Liver (tissue), 9 donors: Measurements from ENCODE around the gene CABCOCO1. TPM values are rescaled to one million over a fixed set of nuclear protein-coding genes. Genes with fewer than 3 reads are reported as not detected.

Experiments
- DNase-seq: peaks from one replicate; pipeline ENCODE4 v3.0.0-alpha.2; 2017; ENCODE audit warnings: low spot score
- H3K27ac ChIP-seq, 2 donors: one replicate each; pipeline ENCODE4 v1.7.0; 2013; ENCODE audit warnings: inconsistent platforms in 2 of 2, low read length in 2 of 2, control low read depth in 1 of 2, low read depth in 1 of 2, mild to moderate bottlenecking in 1 of 2
- H3K27me3 ChIP-seq, 4 donors: one replicate each; pipeline versions ENCODE4 v1.6.1 to v1.7.0; 2013; ENCODE audit warnings: low read length in 3 of 4, inconsistent platforms in 1 of 4, mild to moderate bottlenecking in 1 of 4, moderate library complexity in 1 of 4; ENCODE audit not compliant: control insufficient read depth in 4 of 4, insufficient read depth in 4 of 4
- H3K36me3 ChIP-seq, 4 donors: one replicate each; pipeline versions ENCODE4 v1.6.1 to v1.7.0; 2013; ENCODE audit warnings: low read length in 3 of 4, mild to moderate bottlenecking in 3 of 4, low read depth in 1 of 4, moderate library complexity in 1 of 4; ENCODE audit not compliant: control insufficient read depth in 4 of 4, insufficient read depth in 3 of 4
- H3K4me1 ChIP-seq, 4 donors: one replicate each; pipeline versions ENCODE4 v1.6.1 to v1.7.0; 2013; ENCODE audit warnings: low read length in 3 of 4, mild to moderate bottlenecking in 3 of 4, moderate library complexity in 1 of 4; ENCODE audit not compliant: control insufficient read depth in 4 of 4, insufficient read depth in 4 of 4
- H3K4me3 ChIP-seq, 3 donors: one replicate each; pipeline versions ENCODE4 v1.6.1 to v1.7.0; 2013; ENCODE audit warnings: low read length in 3 of 3, control low read depth in 1 of 3, low read depth in 1 of 3, mild to moderate bottlenecking in 1 of 3
- H3K9ac ChIP-seq, 2 donors: one replicate each; pipeline ENCODE4 v1.7.0; 2013; ENCODE audit warnings: low read length in 2 of 2, mild to moderate bottlenecking in 2 of 2, moderate library complexity in 2 of 2, control low read depth in 1 of 2, low read depth in 1 of 2
- H3K9me3 ChIP-seq, 4 donors: one replicate each; pipeline versions ENCODE4 v1.6.1 to v1.7.0; 2013; ENCODE audit warnings: low read length in 3 of 4; ENCODE audit not compliant: control insufficient read depth in 4 of 4
- EGR1 ChIP-seq, 2 donors: IDR thresholded peaks; 2 replicates each; pipeline ENCODE4 v1.6.1; 2016 to 2018; ENCODE audit warnings: antibody characterized with exemption in 2 of 2, low read depth in 2 of 2
- FOXA1 ChIP-seq: IDR thresholded peaks from 2 replicates; pipeline ENCODE4 v1.6.1; 2016; ENCODE audit warnings: antibody characterized with exemption
- FOXA2 ChIP-seq: IDR thresholded peaks from 2 replicates; pipeline ENCODE4 v1.6.1; 2016; ENCODE audit warnings: antibody characterized with exemption
- GABPA ChIP-seq, 2 donors: IDR thresholded peaks in 1 of 2; conservative IDR thresholded peaks in 1 of 2; 2 replicates each; pipeline ENCODE4 v1.6.1; 2016; ENCODE audit warnings: antibody characterized with exemption in 2 of 2, mild to moderate bottlenecking in 1 of 2, moderate library complexity in 1 of 2
- HNF4A ChIP-seq, 2 donors: conservative IDR thresholded peaks; 2 replicates each; pipeline ENCODE4 v1.6.1; 2016; ENCODE audit warnings: antibody characterized with exemption in 2 of 2, mild to moderate bottlenecking in 2 of 2
- HNF4G ChIP-seq: IDR thresholded peaks from 2 replicates; pipeline ENCODE4 v1.6.1; 2016; ENCODE audit warnings: antibody characterized with exemption
- JUND ChIP-seq, 2 donors: IDR thresholded peaks; 2 replicates each; pipeline ENCODE4 v1.6.1; 2016; ENCODE audit warnings: antibody characterized with exemption in 2 of 2
- NR2F2 ChIP-seq: IDR thresholded peaks from 2 replicates; pipeline ENCODE4 v1.6.1; 2016; ENCODE audit warnings: antibody characterized with exemption
- RAD21 ChIP-seq, 2 donors: IDR thresholded peaks; 2 replicates each; pipeline ENCODE4 v1.6.1; 2016; ENCODE audit warnings: antibody characterized with exemption in 2 of 2, mild to moderate bottlenecking in 2 of 2
- RXRA ChIP-seq, 2 donors: IDR thresholded peaks; 2 replicates each; pipeline ENCODE4 v1.6.1; 2017 to 2018; ENCODE audit warnings: antibody characterized with exemption in 2 of 2, mild to moderate bottlenecking in 1 of 2
- SP1 ChIP-seq: IDR thresholded peaks from 2 replicates; pipeline ENCODE4 v1.6.1; 2018; ENCODE audit warnings: antibody characterized with exemption, mild to moderate bottlenecking
- TAF1 ChIP-seq: conservative IDR thresholded peaks from 2 replicates; pipeline ENCODE4 v1.6.1; 2016; ENCODE audit warnings: antibody characterized with exemption, mild to moderate bottlenecking
- YY1 ChIP-seq: IDR thresholded peaks from 2 replicates; pipeline ENCODE4 v1.6.1; 2016; ENCODE audit warnings: antibody characterized with exemption, mild to moderate bottlenecking
- WGBS: extraction: QIAGEN DNeasy Blood & Tissue Kit; methylation state at CpG from one replicate; pipeline ENCODE4 v1.1.7; 2013; 5-methylcytosine and 5-hydroxymethylcytosine counted together
- polyA plus RNA-seq, 2 donors: library from polyadenylated mRNA; stranded (reverse) in 1 of 2; unstranded in 1 of 2; fragments of 200-250 nt in 1 of 2; fragments of >200 nt in 1 of 2; fragmentation: Nextera tagmentation in 1 of 2; extraction: Ambion mirVana in 1 of 2; gene quantifications; one replicate each; pipeline versions ENCODE4 v1.2.1 to v1.2.3, GENCODE V29; 2013 to 2015
- total RNA-seq, 2 donors: library from RNA; depleted of rRNA; stranded (reverse); fragments of >200 nt; gene quantifications; one replicate each; pipeline ENCODE4 v1.2.3, GENCODE V29; 2014
- TF ChIP-seq, protein P1 (sequence below): fragments of 150-350 bp; IDR thresholded peaks from 2 replicates; pipeline ENCODE4 v1.5.1; 2017; ENCODE audit warnings: improper control_type of control experiment, low read depth, low read length; ENCODE audit not compliant: missing input control
- TF ChIP-seq, protein P2 (sequence below): IDR thresholded peaks from 2 replicates; pipeline ENCODE4 v1.6.1; 2016; ENCODE audit warnings: antibody characterized with exemption, mild to moderate bottlenecking
- TF ChIP-seq, protein P3 (sequence below): IDR thresholded peaks from 2 replicates; pipeline ENCODE4 v1.6.1; 2016; ENCODE audit warnings: antibody characterized with exemption
- TF ChIP-seq, protein P4 (sequence below): IDR thresholded peaks from 2 replicates; pipeline ENCODE4 v1.6.1; 2016; ENCODE audit warnings: antibody characterized with exemption
- TF ChIP-seq, protein P5 (sequence below): IDR thresholded peaks from 2 replicates; pipeline ENCODE4 v1.6.1; 2016; ENCODE audit warnings: antibody characterized with exemption
- donor health status: healthy.
- donor health status: healthy.
- donor health status: healthy.
- donor health status: healthy.
- donor health status: healthy.

Gene CABCOCO1
- total and polyA plus RNA-seq, 4 donors, result 0.09 to 0.20 TPM; not detected in 2

DNA sequence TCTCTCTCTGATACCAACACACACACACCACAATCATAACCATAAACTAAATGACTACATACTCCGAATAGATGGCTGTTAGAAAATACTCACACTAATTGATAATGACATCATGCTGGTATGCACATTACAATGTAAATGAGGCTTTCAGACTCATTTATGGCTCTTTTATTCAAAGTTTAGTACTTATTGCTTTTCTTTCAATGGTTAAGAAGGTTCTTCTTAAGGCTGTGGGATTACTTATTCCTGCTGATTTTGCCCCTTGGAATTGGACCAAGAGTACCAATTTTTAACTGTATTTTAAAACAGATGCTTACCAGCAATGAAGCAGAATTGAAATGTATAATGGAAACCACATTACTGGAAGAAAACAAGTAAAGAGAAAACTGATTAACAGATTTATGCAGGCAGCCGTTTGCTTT lies 20.6 kb upstream of the CABCOCO1 start:
- H3K4me1 ChIP-seq, result no peaks in the 10 kb centered on the region
- H3K27me3 ChIP-seq, result no peaks in the 10 kb centered on the region
- no peak overlapping the region for H3K27ac ChIP-seq
- H3K9me3 ChIP-seq, result no peaks in the 10 kb centered on the region
- DNase-seq, result no peak
- 67% methylated on average over 2 of the region's 2 CpGs for WGBS
- H3K36me3 ChIP-seq, result no peaks in the 10 kb centered on the region
- TF ChIP-seq RXRA (IDR thresholded peaks at IDR 0.05) (no peak), NR2F2 (no peak), EGR1 (IDR thresholded peaks at IDR 0.05; ENCODE audit: low read depth in 2 of 2) (no peak), HNF4G (no peak), JUND (IDR thresholded peaks at IDR 0.05) (no peak), GABPA (IDR thresholded peaks at IDR 0.05 in 1 of 2, conservative IDR thresholded peaks at IDR 0.05 in 1 of 2) (no peak), SP1 (no peak), FOXA2 (no peak), RAD21 (IDR thresholded peaks at IDR 0.05) (no peak), YY1 (no peak), FOXA1 (no peak), TAF1 (no peak), HNF4A (conservative IDR thresholded peaks at IDR 0.05) (no peak)
- TF ChIP-seq, protein P1, sequence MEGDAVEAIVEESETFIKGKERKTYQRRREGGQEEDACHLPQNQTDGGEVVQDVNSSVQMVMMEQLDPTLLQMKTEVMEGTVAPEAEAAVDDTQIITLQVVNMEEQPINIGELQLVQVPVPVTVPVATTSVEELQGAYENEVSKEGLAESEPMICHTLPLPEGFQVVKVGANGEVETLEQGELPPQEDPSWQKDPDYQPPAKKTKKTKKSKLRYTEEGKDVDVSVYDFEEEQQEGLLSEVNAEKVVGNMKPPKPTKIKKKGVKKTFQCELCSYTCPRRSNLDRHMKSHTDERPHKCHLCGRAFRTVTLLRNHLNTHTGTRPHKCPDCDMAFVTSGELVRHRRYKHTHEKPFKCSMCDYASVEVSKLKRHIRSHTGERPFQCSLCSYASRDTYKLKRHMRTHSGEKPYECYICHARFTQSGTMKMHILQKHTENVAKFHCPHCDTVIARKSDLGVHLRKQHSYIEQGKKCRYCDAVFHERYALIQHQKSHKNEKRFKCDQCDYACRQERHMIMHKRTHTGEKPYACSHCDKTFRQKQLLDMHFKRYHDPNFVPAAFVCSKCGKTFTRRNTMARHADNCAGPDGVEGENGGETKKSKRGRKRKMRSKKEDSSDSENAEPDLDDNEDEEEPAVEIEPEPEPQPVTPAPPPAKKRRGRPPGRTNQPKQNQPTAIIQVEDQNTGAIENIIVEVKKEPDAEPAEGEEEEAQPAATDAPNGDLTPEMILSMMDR, result no peak
- TF ChIP-seq, protein P2, sequence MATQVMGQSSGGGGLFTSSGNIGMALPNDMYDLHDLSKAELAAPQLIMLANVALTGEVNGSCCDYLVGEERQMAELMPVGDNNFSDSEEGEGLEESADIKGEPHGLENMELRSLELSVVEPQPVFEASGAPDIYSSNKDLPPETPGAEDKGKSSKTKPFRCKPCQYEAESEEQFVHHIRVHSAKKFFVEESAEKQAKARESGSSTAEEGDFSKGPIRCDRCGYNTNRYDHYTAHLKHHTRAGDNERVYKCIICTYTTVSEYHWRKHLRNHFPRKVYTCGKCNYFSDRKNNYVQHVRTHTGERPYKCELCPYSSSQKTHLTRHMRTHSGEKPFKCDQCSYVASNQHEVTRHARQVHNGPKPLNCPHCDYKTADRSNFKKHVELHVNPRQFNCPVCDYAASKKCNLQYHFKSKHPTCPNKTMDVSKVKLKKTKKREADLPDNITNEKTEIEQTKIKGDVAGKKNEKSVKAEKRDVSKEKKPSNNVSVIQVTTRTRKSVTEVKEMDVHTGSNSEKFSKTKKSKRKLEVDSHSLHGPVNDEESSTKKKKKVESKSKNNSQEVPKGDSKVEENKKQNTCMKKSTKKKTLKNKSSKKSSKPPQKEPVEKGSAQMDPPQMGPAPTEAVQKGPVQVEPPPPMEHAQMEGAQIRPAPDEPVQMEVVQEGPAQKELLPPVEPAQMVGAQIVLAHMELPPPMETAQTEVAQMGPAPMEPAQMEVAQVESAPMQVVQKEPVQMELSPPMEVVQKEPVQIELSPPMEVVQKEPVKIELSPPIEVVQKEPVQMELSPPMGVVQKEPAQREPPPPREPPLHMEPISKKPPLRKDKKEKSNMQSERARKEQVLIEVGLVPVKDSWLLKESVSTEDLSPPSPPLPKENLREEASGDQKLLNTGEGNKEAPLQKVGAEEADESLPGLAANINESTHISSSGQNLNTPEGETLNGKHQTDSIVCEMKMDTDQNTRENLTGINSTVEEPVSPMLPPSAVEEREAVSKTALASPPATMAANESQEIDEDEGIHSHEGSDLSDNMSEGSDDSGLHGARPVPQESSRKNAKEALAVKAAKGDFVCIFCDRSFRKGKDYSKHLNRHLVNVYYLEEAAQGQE, result no peak
- TF ChIP-seq, protein P3, sequence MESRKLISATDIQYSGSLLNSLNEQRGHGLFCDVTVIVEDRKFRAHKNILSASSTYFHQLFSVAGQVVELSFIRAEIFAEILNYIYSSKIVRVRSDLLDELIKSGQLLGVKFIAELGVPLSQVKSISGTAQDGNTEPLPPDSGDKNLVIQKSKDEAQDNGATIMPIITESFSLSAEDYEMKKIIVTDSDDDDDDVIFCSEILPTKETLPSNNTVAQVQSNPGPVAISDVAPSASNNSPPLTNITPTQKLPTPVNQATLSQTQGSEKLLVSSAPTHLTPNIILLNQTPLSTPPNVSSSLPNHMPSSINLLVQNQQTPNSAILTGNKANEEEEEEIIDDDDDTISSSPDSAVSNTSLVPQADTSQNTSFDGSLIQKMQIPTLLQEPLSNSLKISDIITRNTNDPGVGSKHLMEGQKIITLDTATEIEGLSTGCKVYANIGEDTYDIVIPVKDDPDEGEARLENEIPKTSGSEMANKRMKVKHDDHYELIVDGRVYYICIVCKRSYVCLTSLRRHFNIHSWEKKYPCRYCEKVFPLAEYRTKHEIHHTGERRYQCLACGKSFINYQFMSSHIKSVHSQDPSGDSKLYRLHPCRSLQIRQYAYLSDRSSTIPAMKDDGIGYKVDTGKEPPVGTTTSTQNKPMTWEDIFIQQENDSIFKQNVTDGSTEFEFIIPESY, result no peak
- TF ChIP-seq, protein P4, sequence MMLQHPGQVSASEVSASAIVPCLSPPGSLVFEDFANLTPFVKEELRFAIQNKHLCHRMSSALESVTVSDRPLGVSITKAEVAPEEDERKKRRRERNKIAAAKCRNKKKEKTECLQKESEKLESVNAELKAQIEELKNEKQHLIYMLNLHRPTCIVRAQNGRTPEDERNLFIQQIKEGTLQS, result no peak
- TF ChIP-seq, protein P5, sequence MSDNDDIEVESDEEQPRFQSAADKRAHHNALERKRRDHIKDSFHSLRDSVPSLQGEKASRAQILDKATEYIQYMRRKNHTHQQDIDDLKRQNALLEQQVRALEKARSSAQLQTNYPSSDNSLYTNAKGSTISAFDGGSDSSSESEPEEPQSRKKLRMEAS, result no peak
- no peak overlapping the region for H3K4me3 ChIP-seq
- H3K9ac ChIP-seq, result no peak overlapping the region

DNA sequence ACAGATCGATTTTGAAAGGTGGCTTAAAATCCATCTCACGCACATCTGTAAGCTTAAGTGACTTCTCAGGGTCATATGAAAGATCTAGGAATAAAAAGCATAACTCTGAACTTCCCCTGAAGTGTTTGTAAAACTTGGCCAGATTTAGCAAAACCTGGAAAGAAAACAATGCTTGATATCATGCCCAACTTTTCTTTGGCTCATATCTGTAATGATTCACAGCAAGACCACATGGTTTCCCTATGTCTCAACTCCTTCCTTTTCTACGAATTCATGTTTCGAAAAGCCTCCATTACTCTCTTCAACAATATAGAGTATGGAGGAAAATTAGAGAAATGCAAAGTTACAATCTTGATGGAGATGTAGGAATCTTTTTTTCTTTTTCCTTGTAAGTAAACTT lies 20.1 kb upstream of the CABCOCO1 start:
- H3K4me3 ChIP-seq, result no peak overlapping the region
- H3K4me1 ChIP-seq, result no peaks in the 10 kb centered on the region
- no peak overlapping the region for H3K9ac ChIP-seq
- no peak overlapping the region for H3K27ac ChIP-seq
- DNase-seq, result no peak
- no peaks in the 10 kb centered on the region for H3K9me3 ChIP-seq
- WGBS, result 64% methylated on average over 4 of the region's 4 CpGs
- no peaks in the 10 kb centered on the region for H3K36me3 ChIP-seq
- no peaks in the 10 kb centered on the region for H3K27me3 ChIP-seq
- TF ChIP-seq NR2F2, result no peak
- TF ChIP-seq, protein P3, result no peak
- TF ChIP-seq, protein P2, result no peak
- TF ChIP-seq, protein P5, result no peak
- TF ChIP-seq SP1, result no peak
